Activated gamma-delta T cell treated with Interleukin-2 at 50 U/mL for 16 hours (primary cell): ENCODE data around the gene KRT31.
"Not testable (repeated sequence)": the region's sequence is repeated elsewhere in the genome, so short reads cannot be mapped to it uniquely, and the experiment has no call there.

ENCODE experiments used
- DNase-seq: peaks from one replicate; pipeline ENCODE4 v3.0.0-alpha.2; 2020

KRT31 gene

DNA sequence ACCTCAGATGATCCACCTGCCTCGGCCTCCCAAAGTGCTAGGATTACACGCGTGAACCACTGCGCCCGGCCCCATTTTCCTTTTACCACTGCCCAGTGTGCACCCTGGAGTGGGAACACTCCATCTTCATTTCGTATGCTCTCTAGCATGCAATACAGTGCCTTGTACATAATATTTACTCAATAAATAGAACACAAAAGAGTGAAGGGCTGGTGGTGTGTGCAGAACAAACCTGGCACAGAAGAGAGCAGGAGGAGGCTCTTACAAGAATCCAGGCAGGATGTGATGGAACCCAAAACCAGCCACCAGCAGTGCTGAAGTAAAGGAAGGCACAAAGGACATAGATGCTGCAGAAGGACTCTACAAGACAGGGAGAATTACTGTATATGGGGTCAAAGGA is 19.7 kb upstream of the KRT31 start:
- no peak for DNase-seq

DNA sequence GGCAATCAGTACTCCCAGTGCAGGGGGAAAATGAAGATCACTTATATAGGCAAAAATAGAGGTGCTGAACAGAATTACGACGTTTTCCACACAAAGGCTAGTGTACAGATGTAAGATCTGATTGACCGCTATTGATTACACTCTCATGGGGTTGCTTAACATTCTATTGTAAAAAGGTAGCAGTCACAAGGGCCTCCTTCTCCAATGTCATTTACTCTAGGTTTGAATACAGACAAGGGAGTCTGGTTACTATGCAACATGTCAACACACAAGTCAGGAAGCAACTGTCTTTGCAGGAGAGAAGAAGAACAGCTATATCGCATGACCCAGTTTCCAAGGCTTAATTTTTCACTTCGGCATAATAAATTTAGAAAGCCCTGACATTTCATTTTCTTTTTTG is 19.1 kb upstream of the KRT31 start:
- DNase-seq, result no peak

DNA sequence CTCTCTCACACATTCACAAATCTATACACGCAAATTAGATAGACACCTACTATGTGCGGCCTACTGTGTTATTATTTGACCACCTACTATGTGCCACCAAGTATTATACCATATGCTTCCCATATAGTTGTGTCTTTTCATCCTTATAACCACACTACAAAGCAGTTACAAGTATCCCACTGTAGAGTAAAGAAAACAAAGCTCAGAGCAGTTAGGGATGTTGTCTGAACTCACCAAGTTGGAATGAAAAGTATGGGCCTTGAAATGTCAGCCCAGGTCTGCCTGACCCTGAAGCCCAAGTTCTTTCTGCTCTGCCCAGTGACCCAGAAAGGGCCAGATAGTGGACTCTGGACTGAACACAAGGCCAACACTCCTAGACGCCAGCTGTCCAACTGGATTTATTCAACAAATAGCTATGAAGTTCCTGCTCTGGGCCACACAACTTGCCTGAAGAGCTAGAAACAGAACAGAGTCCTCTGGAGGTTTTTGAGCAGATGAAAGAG is 18.5 kb upstream of the KRT31 start:
- DNase-seq, result no peak

DNA sequence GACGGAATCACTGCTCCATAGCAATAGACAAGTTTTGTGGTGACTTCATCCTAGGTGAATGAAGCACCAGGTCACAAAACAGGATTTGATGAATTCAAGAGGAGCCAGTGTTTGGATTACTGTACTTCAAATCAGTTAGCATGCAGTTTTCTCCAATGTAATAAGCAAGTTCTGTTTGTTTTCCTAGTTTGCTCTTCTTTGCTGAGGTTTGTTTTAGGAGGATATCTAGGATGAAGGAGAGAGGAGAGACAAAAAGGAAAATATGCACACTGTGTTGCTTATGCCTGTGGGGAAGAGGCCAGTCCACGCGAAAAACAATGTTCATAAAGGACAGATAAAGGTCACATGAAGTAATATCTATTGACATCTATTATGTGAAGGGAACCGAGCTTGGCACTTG is 18.0 kb upstream of the KRT31 start:
- no peak for DNase-seq

DNA sequence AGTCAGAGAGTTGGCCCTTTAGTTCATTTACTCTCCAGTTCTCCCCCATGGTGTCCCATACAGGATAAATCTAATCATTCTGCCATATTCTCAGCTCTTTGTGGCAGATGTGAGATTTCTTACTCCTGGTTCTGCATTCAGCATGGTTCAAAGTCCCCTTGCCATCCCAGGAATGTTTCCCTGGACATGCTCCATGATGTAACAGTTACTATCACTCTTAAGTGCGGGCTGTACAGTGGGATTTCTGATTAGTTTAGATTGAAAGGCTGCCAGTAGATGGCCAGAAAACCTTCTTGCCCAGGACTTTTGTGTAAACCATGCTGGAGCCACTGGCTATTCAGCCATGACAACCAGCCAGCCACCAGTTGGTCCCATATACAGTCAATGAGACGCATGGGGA is 16.6 kb upstream of the KRT31 start:
- DNase-seq, result no peak

DNA sequence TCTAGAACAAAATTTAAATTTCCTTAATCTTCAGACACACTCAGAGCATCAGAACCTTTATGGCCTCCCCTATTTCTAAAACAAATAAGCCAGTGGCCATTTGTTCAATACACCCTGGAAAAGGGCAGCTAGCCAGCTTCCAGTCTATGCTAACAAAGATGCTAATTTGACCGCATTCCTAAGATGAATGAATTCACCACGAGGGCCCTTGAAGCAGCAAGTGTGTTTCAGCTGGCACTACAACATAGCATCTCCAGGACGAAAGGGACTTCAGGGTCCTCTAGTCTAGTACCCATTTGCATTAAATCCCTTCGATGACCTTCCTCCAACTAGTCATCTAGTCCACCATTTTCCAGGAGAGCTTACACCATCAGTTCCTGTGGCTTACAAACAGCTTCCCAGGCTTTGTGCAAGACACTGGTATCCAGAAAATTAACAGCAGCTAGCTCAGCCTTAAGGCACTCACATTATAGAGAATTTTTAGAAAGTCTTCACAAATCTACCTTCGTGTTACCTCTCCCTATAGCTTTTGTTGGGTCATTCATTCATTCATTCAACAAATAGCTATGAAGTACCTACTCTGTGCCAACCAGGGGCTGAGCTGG is 16.0 kb upstream of the KRT31 start:
- DNase-seq, result no peak

DNA sequence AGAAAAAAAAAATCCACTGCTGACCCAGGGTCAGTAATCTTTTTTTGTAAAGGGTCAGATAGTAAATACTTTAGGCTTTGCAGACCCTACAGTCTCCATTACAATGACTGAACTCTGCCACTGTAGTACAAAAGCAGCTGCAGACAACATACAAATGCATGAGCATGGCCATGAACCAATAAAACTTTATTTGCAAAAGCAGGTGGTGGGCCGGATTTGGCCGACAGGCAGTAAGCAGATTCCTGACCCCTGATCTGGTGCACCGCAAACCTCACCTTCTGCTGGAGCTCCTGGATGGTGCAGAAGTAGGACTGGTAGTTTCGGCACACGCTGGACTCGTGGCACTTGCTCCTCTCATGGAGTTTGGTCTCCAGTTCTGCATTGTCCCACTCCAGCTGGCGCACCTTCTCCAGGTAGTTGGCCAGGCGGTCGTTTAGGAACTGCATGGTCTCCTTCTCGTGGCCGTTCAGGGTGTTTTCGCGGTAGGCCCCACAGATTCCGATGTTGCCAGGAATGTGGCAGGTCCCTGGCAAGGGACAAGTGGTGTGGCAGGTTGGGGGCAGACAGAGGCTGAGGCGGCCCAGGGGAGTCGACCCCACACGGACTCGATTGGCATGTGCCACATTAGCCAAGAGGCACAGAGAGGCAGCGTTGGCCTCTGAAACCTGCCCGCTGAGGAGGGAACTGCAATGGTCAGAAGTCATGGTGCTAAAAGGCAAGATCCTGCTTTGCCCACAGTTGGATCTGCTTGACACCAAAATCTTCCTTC is 13.8 kb upstream of the KRT31 start:
- no peak for DNase-seq

DNA sequence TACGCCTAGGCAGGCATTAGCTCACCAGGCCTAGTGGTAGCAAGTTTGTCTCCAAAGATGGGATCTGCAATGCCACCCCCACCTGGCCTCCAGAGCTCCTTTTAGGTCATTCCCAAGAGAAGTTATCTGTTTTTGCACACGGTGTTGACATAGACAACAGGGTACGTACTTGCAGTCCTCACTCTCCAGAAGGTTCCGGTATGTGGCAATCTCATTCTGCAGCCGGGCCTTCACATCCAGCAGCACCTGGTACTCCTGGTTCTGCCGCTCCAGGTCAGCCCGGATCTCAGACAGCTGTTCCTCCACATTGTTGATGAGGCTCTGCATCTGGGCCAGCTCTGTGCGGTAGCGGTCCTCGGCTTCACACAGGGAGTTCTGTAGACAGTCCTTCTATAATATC is 9.8 kb upstream of the KRT31 start:
- DNase-seq, result no peak

DNA sequence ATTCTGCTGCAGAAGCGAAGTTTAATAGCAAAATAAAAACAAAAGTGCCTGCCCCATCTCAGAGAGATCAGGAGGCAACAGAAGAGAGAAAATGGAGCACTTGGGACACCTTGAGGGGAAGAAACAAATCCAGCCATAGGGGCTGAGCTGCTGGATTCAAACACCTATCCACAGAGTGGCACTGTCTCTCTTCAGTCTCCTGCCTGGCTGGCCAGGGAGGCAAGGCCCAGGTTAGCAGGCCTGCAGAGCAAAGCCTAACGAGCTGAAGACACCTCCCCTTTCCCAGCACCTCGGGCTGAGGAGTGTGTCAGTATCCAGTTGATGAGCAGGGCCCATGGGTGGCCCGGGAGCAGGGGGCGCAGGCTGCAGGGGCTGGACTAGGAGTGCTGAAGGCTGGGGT is 8.8 kb upstream of the KRT31 start:
- no peak for DNase-seq

DNA sequence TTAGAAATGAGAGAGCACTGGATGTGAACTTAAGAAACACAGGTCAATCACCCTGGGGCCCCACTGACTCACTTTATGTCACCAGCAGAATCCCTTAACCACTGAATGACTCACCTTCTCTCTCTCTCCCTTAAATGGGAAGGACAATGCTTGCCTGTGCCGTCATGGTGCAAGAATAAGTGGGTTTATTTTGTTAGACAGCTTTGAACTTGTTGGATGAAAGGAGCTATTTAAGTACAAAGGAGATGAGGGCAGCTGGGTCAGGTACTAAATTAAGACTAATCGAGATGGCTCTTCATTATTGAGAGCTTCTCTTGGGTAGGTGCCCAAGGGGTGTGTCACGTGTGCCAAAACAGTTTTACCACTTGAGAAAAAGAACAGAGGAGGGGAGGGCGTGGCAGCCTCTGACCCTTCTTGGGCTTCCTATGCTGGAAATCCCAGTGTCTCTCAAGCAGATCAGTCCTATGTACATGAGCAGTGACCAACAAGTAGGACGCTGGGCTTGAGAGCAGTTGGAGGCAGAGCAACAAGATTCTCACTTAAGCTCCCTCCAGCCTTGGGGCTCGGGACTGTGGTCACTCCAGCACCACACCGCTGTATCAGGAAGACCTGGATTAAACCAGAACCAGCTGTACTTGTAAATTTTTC is 6.7 kb upstream of the KRT31 start:
- DNase-seq, result peak; percentile 12

DNA sequence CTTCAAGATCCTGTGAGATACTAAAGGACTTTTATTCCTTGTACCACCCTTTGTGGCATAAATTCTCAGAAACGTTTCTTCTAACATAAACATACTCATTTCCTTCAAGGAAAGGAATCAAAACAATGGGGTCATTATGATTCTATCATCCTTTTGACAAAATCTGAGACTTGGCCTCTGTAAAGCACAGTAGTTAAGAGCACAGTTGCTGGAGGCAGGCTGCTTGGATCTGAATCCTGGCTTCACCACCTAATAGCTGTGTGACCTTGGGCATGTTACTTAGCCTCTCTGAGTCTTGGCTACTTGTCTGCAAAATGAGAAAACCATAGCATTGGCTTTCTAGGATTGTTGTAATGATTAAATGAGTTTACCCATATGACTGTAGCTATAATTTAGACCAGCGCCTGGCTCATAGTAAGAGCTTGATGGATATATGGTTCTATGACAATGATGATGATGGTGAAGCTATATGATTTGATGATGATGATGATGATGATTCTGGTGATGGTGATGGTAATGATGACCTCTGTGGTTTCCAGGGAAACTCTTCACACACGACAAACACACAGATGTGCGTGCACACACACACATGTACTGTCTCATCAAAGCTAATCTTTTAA is 6.1 kb upstream of the KRT31 start:
- DNase-seq, result no peak

DNA sequence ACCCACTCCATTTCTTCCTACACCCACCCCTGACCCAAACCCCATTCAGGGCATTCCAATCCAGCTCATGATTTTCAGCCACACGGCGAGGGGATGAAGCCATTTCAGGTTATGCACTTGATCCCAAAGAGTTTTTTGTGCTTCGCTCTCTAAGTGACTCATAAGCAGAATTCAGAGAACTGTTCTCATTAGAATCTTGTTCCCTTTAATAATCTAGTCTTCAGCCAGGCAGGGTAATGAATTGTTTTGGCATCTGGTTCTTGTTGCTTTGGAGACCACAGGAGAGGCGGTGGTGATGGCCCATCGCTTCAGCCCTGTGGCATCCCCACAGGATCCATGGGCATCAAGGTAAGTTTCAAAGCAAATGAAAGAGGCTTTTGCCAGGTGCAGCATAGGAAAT is 4.8 kb upstream of the KRT31 start:
- no peak for DNase-seq

DNA sequence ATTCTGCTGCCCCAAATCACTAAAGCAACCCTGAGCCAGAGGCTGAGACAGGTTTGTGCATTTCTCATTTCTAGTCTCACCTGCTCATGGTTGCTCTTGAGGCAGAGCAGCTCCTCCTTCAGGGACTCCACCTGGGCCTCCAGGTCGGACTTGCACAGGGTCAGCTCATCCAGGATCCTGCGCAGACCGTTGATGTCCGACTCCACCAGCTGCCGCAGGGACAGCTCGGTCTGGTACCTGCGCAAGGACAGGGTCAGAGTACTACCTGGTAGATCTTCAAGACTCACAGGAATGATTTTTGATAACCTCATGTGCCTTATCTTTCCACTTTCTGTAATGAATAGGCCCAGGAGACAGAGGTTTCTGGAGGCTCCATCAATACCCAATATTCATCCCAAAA is 1.1 kb downstream of the KRT31 start:
- no peak for DNase-seq

DNA sequence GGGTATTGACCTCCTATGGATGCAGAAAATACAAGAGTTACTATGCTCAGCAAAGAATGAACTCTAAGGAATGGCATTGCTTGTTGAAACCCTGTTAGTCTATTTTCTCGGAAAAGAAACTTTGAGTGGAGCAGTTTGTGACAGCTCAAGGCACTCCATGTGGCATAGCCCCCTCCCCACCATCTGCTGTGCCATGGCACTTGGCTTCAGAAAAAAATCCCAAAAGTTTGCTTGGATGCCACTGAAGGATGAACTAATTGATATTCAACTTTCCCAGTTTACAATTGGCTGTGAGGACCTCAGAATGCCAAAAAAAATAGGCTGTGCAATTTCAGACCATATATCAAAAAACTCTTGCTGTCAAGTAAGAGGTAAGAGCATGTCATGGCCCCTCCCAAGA is 1.8 kb downstream of the KRT31 start:
- no peak for DNase-seq

DNA sequence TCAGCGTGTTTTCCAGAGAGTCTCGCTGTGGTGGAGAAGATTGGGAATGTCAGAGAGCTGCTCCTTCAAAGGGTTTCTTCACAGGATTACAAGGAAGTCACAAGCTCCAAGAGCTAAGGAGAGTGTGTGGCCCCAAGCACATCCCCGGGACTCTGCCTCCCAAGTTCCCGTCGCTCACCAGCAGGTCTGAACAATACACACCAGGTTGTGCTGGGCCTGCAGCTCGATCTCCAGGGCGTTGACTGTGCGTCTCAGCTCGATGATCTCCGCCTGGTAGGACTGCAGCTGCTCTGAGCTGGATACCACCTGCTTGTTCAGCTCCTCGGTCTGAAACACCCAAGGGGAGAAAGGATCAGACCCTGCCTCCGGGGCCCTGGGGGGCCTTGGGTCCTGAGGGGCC is 2.4 kb downstream of the KRT31 start:
- not testable (repeated sequence) for DNase-seq

DNA sequence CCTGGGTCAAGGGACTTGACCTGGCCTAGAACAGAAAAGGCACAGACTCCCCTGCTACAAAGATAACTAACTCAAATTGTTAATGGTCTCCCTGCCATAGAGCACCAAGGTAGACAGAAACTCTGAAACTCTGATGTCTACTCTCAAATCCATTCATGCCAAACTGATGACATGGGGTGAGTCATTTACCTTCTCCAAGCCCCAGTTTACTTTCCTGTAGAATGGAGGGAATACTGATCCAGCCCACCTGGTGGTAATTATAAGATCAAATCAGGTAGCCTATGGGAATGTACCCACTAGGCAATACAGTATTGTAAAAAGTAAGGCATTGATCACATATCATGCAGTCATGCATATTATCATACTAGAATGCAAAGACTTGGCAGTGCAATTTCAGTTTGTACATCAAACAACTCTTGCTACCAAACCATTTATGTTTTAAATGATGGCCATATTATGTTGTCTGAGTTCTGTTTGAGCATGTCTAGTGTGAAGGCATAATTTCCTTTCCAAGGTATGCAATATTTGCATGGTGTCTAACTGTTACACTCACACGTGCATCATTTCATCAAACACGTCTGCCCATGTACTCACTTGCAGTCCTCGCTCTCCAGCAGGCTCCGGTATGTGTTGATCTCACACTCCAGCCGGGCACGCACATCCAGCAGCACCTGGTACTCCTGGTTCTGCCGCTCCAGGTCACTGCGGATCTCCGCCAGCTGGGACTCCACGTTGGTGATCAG is 3.0 kb downstream of the KRT31 start:
- no peak for DNase-seq

DNA sequence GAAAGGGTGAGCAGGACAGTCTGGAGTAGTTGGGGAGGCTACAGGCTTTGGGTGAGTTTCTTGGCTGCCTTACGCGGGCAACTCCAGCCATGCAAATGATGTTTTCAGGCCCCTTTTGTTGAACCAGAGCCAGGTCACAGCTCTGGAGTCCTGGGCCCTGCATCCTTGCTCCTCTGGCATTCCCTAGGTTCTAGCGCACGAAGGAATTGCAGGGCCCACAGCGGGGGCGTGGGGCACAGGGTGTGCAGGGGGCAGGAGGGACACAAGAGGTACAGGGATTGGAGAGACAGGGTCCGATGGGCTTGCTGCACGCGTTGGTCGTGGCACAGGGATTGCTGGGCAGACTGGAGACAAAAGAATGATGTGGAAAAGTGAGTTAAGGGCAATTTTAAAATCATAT is 3.6 kb downstream of the KRT31 start:
- no peak for DNase-seq

DNA sequence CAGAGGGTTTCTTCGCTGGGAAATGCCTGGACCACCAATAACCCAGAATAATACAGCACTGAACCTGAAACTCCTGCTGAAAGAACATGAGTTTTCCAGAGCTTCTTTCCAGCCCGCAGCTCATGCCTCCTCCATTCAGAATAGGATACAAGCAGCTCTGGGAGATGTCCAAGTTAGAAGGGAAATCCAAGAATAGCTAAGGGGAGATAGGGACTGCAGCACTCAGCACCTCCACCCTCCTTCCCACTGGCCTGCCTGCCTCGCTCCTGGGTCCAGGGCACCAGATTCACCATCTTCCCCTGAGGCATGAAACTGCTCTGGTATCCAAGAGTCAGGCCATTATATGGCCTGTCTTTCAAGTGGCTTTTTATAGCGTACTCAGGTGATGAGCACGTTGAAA is 4.1 kb downstream of the KRT31 start:
- no peak for DNase-seq

DNA sequence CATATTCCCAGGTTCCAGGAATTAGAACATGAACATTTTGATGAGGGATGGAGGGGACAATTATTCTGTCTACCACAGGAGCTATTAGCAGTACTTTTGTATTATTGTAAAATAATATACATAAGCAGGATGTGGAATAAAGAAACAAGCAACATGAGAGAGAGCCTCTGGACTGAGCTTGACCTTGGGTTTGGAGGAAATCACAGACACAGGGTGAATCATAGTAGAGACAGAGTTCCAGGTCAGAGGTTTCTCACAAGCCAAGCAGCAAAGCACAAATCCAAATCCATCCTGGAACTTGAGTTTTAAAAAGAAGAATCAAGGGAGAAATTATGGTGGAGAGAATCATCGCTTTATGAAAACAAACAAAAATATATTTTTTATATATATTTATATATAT is 5.1 kb downstream of the KRT31 start:
- no peak for DNase-seq

DNA sequence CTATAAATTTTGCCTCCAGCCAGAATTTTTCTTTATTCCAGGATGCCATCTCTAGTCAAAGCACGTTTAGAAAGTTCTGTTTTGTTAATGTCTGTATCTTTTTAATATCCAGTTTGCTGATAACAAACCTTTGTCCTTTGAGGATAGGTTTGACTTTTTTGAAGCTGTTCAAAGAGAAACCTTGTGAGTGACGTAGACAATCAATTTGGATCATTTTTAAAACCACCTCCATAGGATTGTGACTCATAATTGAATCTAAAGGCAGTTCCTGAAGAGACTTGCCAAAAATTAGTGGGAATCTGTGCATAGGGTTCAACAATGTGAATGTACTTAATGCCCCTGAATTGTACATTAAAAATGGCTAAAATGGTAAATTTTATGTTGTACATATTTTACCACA is 5.9 kb downstream of the KRT31 start:
- DNase-seq, result no peak

DNA sequence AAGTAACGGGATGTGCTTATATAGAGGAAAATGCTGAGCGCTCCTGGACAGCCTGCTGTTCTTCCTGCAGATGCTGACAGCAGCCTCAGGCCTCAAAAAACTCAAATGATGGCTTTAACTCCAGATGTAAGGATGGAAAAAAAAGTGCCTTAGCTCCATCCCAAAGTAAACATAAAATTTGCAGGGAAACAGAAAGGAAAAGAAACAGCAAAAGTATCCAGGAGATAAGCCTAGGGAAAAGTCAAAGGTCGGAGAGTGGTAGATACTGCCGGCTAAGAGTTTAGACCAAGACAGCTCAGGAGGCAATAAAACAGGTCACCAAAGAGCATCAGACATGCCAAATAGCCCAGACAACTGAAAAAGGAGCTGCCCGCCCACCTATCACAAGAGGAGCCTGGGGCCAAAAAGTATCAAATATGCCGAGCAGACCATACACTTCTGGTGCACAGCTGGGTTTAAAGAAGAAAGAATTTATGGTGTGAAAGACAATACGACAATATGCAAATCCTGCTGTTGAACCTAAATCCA is 6.9 kb downstream of the KRT31 start:
- no peak for DNase-seq

DNA sequence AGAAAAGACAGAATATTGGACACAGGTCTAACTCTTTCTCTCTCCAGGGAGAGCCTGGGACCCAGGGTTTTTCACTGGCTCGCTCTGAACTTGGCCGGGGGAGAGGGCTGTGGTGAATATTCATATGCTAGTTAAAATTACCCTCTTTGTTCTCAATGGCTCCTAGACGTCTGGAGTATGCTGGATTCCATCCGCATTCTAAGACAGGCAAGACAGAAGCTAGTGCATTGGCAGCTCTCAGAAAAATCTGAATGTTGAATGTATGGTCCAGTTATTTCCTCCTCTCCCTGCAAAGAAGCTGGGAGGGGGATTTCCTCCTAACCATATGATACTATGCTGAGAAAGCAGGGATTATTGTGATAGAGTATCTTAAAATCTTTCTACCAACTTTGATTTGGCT is 9.7 kb downstream of the KRT31 start:
- no peak for DNase-seq

DNA sequence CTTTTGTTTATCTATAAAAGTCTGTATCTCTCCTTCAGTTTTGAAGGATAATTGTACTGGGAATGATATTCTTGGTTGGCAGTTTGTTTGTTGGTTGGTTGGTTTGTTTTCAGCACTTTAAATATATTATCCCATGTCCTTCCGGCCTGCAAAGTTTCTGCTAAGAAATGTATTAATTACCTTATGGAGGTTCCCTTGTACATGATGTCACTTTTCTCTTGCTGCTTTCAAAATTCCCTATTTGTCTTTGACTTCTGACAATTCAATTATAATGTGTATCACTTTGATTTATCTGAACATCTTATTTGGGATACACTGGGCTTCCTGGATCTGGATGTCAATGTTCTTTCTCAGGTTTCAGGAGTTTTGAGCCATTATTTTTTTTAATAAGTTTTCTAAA is 11.2 kb downstream of the KRT31 start:
- DNase-seq, result no peak
